Measurements from ENCODE around the gene STIMATE.

- TF ChIP-seq CTCF (IDR thresholded peaks at IDR 0.05; ENCODE audit: low read depth, low read length) (no peak), MAX (IDR thresholded peaks at IDR 0.05; ENCODE audit: low read depth, low read length) (no peak), POLR2A (IDR thresholded peaks at IDR 0.05; ENCODE audit: extremely low read depth, insufficient read length) (no peak), MYC (IDR thresholded peaks at IDR 0.05; ENCODE audit: low read depth, low read length) (no peak)
These were observed 43.3 kb downstream of the STIMATE start for GRCh38 chr3:52854013-52854412.

All from NB4 (cell line).